GM19452 (cell line): Measurements from ENCODE around the gene HGS.

Source experiments
- ATAC-seq: cut with Tn5 transposase; IDR thresholded peaks from one replicate; pipeline ENCODE4 v1.9.1; 2021; ENCODE audit not compliant: unreplicated experiment

The HGS gene

DNA sequence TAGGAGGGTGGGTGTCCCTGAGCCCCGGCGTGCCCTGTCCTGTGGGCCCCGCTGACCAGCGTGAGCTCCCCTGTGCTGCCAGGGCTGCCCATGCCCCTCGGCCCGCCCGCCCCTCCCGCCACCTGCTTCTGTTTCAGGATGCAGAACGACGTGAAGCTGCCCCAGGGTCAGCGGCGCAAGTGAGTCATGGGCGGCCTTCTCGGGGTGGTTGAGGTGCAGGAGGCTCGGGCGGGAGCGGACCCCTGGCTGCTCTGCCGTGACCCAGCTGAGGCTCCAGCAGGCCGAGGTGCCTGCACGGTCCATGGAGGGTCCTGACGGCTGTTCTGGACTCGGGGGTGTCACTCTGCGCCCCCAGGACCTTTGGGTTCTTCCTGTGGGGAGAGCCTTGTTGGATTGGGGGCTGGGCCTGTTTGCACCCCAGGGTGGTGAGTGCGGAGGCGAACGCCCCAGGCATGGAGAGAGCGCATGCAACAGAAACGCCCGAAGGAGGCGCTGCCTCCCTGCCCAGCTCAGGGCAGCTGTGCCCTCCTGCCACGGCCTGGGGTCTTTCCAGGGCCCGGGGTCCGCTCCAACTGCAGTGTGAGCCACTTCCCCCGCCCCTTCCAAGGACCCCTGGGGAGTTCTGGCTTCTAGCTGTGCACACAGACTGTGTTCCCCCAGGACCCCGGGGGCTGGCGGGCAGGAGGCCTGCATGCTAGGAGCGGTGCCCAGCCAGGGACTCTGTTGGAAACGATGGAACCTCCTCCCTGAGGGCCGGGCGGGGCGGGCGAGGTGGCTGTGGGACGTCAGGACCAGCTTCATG is 32.3 kb downstream of the HGS start:
- no peak for ATAC-seq

DNA sequence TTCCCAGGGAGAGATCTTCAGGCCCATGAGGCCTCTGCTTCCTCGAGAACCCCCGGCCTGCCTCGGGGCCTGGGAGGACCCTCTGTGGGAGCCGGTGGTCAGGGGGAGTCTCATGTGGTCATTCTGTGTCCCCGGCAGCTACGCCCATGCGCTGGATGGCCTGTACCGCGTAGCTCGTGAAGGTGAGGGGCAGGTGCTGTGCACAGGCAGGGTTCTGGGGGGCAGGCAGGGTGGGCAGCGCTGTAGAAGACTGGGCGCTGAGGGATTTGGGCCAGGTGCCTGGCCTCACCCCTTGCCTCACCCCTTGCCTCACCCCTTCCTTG is 32.8 kb downstream of the HGS start:
- ATAC-seq: no peak

DNA sequence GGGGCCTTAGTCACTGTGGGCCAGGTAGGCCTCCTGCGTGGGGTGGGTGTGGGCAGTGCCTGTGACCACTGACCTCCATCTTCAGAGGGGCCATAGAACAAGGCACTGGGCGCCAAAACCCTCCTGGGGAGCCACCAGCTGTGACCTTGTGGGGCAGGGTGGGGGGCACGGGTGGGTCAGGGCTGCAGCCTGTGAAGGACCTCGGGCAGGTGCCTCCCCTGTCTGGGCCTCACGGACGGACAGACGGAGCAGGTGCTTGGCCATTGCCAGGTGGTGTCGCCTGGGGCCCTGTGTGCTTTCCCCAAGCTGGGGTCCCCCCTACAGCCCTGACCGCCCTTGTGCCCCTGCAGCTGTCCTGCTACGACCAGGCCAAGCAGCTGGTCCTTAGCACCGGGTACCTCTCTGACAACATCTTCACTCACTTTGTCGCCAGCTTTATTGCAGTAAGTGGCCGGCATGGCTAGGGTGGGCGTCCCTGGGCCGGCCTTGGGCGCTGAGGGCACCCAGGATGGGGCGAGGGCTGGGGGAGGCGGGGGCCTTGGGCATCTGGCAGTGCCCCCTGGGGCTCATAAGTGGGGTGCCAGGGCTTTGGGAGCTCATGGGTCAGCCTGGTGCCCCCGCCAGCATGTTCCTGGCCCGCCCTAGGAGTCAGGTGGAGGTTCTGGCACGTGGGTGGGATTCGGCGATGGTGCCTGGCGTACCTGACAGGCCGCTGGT is 33.4 kb downstream of the HGS start:
- ATAC-seq: no peak

DNA sequence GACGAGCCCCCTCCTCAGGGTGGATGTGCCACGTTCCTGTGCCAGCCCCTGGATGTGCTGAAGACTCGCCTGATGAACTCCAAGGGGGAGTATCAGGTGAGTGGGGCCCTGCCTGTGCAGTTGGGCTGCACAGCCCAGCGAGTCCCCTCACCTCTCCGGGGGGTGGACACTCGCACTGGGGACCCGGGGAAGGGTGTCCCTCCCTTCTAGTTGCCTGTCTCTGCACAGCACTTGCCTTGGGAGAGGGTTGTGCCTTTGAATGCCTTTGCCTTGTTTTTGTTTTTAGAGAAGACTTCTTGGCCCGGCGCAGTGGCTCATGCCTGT is 33.9 kb downstream of the HGS start:
- no peak for ATAC-seq

DNA sequence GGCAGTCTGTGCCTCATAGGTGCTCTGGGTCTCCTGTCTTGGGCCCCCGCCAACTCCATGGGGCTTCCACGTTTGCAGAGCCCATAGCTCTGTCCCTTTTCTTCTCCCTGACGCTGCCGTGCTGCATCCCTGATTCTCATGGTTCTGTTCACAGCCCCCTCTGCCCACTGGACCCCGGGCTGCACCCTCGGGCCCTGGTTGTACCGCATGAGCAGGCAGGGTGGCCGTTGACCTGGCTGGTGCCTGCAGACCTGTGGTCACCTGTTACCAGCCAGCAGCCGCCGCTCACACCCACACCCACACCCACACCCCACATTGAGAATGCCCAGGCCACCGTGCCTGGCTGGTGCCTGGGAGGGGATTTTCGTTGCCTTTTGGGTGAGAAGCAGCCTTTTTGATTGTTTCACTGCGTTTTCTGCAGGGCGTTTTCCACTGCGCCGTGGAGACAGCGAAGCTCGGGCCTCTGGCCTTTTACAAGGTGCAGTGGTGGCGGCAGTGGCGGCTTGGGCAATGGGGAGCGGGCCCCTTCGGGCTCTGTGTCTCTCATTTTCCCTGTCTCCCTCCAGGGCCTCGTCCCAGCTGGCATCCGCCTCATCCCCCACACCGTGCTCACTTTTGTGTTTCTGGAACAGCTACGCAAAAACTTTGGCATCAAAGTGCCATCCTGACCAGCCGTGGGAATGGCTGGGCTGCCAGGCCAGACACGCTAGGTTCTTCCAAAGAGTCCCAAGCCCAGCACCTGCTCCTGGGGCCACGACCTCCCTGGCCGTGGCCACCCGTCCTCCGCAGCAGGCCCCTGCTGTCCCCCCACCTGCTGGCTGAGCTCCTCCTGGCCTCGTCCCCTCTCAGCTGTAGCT is 35.8 kb downstream of the HGS start:
- ATAC-seq: no peak

DNA sequence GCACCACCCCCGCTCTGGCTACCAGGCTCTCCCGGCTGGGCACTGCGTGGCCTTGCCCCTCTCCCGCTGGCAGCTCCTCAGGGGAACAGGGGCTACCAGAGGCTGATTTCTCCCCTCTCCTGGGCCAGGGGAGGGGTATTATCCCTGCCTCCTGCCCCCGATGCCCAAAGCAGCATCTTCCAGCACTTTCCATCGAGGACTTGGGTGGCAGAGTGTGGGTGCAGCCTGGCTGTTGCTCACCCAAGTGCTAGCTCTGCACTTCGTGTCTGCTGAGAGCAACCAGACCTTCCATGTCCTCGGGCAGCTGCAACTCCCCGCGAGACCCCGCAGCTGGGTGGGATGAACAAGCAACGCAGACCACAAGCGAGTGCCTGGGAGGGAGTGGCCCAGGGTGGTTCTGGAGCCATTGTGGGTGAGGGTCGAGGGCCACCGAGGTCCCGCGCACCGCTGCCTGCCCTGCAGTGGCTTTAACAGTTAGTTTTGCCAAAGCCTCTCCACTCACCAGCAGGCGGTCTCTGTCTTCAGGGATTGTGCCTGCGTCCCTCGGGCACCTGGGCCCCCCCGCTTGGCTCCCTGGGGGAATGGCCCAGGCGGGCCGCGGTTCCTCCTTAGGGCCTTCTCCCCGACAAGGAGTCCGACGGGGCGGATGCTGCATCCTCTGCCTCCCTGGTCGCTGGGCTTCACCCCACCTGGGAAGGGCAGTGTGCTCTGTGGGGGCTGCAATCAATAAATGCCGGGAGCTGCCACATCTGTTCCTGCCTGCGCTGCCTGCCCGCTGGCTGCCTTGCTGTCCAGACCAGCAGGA is 36.7 kb downstream of the HGS start:
- no peak for ATAC-seq

DNA sequence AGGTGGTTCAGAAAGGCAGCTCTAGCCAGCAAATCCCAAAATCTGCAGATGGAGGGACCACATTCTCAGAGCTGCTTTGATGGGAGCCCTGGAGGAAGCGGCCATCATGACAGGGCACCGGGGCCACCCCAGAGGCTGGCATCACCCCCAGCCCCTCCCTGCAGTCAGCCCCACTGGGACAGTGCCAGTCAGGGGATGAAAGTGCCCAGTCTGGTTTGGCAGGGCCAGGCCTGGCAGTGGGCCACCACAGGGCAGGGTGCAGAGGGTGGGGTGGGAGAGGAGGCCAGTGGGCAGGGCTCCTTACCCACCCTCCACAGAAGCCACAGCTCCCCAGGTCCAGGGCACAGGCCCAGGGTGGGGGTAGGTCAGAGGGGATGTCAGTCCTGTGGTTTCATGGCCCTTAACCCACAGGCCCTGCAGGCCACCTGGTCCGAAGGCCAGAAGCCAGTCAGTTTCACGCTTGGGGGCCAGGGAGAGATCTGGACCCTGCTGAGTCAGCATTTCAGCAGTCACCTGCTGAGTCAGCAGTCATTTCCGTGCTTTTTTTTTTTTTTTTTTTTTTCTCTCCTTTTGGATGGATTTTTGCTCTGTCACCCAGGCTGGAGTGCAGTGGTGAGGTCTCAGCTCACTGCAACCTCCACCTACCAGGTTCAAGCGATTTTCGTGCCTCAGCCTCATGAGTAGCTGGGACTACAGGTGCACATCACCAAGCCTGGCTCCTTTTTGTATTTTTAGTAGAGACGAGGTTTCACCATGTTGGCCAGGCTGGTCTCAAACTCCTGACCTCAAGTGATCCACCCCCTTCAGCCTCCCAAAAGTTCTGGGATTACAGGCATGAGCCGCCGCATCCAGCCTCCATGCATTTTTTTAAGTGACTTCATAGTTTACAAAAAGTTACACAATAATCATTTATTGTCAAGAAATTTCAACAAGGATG is 38.6 kb downstream of the HGS start:
- no peak for ATAC-seq

DNA sequence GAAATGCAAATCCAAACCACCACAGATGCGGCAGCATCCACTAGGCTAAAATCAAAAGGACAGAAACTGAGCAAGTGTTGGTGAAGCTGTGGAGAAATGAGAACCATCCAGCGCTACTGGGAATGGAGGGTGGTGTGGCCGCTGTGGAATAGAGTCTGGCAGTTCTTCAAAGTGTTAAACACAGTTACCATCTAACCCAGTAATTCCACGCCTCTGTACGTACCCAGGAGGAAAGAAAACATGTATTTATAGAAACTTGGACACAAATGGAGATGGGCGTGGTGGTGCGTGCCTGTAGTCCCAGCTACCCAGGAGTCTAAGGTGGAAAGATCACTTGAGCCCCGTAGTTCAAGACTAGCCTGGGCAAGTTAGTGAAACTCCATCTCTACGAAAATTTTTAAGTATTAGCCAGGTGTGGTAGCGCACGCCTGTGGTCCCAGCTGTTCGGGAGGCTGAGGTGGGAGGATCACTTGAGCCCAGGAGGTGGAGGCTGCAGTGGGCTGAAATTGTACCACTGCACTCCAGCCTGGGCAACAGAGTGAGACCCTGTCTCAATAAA is 39.9 kb downstream of the HGS start:
- ATAC-seq: no peak

DNA sequence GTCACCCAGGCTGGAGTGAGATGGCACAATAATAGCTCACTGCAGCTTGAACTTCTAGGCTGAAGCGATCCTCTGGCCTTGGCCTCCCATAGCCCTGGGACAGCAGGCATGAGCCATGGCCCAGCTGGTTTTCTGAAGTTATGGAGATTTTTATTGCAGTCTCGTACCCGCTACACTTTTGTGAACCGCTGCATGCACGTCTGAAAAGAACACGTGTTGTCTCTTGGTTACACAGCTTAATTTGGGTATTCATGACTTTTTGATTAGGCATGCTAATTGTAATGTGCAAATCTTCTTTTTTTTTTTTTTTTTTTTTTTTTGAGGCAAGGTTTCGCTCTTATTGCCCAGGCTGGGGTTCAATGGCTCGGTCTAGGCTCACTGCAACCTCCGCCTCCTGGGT is 41.6 kb downstream of the HGS start:
- no peak for ATAC-seq

DNA sequence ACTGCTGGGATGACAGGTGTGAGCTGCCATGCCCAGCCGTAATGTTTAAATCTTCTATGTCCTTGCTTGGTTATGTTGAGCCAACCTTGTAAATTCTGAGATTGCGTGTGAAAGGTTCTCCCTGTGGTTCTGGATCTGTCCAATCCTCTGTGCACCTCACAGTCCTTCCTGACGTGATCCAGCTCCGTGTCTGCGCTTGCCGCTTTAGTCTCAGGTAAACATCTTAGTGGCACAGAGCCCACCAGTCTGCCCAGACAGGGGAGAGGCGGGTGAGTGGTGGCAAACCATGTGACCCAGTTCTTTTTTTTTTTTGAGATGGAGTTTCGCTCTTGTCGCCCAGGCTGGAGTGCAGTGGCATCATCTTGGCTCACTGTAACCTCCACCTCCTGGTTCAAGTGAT is 42.2 kb downstream of the HGS start:
- ATAC-seq: no peak

DNA sequence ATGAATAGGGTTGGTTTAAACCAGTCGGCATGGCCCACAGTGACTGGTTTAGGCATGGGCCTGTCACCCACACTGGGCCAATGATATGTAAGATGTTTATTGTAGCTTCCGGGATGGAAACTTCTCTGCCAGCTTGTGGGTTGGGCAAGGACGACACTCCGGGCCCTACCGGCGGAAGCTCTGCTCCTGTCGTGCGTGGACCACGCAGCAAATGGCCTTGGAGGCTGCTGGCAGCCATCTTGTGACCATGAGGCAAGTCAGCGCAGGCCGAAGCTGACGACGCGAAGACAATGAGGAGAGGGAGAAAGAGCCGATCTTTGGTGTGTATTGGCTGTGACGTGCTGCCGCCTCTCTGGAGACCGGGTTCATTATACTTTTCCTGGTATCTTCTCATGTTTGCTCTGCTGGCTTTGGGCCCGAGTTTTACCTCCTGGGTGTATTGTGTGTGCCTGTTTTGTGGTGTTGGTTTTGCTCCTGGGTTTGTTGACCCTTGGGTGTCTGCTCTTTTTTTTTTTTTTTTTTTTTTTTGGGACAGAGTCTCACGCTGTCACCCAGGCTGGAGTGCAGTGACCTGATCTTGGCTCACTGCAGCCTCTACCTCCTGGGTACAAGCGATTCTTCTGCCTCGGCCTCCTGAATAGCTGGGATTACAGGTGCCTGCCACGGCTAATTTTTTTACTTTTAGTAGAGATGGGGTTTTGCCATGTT is 43.7 kb downstream of the HGS start:
- ATAC-seq: no peak

DNA sequence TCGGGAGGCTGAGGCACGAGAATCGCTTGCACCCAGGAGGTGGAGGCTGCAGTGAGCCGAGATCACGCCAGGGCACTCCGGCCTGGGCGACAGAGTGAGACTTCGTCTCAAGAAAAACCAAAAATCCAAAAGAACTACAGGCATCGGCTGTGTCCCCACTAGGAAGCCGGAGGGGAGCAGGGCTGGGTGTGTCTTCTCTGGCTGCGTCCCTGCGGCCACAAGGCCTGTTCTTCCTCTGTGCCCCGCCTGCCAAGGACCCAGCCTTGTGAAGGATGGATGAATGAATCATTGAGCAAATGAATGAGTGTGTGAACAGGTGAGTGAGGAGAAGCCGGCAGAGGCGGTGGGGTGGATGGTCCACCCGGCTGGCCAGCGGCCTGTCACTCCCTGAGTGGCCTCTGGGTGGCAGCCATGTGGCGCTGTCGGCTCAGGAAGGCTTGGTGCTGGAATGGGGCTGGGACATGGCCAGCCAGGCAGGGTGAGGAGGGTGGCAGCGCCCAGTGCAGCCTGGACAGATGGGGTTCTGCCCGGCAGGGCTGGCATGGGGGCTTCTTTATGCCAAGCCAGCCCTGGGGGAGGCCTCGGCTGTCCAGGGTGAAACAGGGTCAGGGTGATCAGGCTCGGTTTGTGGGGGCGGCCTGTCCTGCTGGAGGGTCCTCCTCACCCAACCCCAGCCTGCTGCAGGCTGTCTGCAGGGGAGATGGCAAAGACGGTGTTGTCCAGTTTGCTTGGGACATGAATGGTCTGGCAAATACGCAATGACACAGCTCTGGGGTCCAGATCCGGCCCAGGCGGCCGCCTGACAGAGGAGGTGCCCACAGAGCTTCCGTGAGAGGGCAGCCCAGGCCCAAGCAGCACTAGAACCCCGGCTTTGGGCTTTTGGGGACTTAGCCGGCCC is 49.9 kb downstream of the HGS start:
- no peak for ATAC-seq

DNA sequence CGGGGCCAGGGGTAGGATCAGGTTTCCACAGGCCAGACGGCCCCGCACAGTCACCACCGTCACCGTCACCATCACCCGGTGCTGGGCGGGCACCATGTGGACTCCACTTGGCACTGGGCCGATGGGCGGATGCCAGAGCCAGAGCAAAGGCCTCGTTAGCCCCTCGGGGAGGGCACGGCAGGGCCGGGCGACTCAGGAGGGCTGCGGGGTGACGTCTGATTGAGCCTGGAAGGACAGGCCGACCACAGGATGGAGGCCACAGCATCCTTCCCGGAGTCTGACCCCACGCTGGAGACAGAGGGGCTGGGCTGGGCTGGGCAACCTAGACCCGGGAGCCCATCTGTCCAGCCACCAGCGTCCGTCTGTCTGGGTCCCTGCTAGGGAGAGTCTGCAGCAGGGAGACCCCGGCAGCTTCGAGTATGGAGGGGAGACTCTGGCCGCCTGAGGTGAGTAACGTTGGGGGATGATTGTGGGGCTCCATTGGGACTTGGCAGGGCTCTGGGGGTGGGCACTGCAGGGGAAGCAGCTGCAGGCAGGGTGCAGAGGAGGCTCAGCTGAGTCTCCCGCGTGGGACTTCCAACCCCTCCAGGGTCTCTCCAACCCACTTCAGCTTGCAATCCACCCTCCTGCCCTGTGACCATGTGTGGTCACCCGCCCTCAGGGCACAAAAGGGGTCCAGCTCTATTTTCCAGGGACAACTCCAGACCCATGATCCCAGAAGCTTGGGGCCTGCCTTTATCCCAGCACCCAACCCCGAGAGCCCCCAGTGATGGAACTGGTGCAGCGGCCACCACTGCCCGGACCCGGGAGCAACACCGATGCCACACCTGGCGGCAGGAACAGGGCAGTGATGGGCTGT is 50.8 kb downstream of the HGS start:
- no peak for ATAC-seq

DNA sequence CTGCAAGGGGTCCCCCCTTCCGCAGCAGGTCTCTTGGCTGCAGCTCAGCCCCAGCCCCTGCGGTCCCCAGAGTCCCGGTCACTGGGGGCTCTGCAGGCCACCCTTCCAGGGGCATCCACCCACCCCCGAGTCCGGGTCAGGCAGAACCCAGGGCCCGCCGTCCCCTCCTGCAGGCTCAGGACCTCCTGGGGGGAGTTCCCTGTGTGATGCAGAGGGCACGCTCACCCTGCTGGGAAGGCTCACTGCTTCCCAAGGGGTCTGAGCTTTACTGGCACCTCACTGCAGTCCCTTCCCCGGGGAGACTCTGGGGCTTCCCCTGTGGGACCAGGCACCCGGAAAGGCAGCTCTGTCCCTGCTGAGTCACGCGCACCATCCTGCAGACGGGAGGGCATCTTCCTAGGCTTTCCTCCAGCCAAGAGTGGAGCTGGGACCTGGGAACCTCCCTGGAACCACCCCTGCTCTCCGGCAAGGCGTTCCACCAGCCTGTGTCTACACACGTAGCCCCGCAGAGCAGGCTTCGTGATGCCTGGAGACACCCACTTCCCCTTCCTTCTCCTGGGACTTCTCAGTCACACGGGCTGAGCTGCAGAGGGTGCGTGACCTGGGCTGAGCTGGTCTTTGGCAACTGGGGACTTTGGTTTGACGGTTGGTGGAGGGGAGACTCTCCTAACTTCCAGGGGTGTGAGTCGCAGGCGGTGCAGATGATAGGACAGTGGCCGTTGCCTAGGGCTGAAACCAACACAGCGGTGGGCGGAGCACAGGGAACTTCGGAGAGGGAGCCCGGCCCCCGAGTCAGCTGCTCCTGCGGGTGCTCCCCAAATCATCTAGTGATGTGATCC is 51.7 kb downstream of the HGS start:
- no peak for ATAC-seq

DNA sequence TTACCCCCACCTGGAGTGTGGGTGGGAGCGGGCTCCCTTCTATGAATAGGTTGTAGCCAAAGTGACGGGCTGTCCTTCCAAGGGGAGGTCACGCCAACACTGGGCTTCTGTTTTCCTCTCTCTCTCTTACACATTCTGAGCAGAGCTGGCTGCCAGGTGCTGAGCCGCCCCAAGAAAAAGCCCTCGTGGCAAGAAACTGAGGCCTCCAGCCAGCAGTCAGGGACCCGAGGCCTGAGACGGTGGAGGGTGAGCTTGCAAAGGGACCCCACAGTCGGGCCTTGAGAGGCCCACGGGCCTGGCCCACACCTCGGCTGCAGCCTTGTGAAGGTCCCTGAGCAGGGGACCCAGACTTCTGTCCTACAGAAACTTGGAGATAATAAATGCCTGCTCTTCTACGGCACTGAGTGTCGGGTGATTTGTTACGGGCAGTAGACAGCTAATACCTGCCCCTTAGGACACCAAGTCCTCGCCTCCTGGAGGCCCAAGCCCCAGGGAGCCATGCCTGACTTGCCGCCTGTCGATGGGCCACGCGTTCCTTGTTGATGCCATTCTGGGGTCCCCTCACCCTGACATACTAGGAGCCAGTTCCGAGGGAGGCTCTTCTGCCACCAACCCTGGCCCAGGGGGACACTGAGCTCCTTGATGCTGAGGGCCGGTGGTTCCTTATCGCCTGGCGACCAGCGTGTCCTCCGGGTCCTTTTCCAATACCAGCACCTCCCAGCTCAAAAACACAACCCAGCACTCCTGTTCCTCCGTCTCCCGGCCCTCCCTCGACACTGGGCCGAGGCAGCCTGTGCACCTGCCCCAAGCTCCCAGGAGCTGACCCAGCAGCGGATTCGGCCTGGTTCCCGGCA is 54.4 kb downstream of the HGS start:
- no peak for ATAC-seq
